ENCODE results near the gene NPEPL1.

Gene NPEPL1

GRCh38 chr20:58677079-58677604 is 15.5 kb upstream of the NPEPL1 start:
- TF ChIP-seq NFIC (IDR thresholded peaks at IDR 0.05) (no peak), EGR1 (IDR thresholded peaks at IDR 0.05) (no peak), TCF12 (IDR thresholded peaks at IDR 0.05; ENCODE audit: low read depth) (no peak)

GRCh38 chr20:58677808-58678207 is 14.8 kb upstream of the NPEPL1 start:
- no peak for TF ChIP-seq ZBTB7A (IDR thresholded peaks at IDR 0.05; ENCODE audit: low read depth)
- TF ChIP-seq YY1 (IDR thresholded peaks at IDR 0.05; ENCODE audit: low read depth): no peak
- TF ChIP-seq CEBPB (IDR thresholded peaks at IDR 0.05): no peak
- no peak for TF ChIP-seq NFIC (IDR thresholded peaks at IDR 0.05)
- TF ChIP-seq TEAD4 (IDR thresholded peaks at IDR 0.05): no peak
- no peak for TF ChIP-seq USF1 (IDR thresholded peaks at IDR 0.05)

- TF ChIP-seq RAD21 (IDR thresholded peaks at IDR 0.05; ENCODE audit: low read depth) (no peak), REST (IDR thresholded peaks at IDR 0.05; ENCODE audit: low read depth) (no peak), USF1 (IDR thresholded peaks at IDR 0.05) (no peak), TAF1 (IDR thresholded peaks at IDR 0.05; ENCODE audit: low read depth) (no peak), EGR1 (IDR thresholded peaks at IDR 0.05) (no peak), EP300 (IDR thresholded peaks at IDR 0.05; ENCODE audit: borderline replicate concordance) (no peak), ZBTB7A (IDR thresholded peaks at IDR 0.05; ENCODE audit: low read depth) (no peak), TCF12 (IDR thresholded peaks at IDR 0.05; ENCODE audit: low read depth) (no peak), YY1 (IDR thresholded peaks at IDR 0.05; ENCODE audit: low read depth) (no peak), TEAD4 (IDR thresholded peaks at IDR 0.05) (no peak), CEBPB (IDR thresholded peaks at IDR 0.05) (no peak), NFIC (IDR thresholded peaks at IDR 0.05) (no peak), CREB1 (IDR thresholded peaks at IDR 0.05; ENCODE audit: low read depth) (no peak), FOXM1 (IDR thresholded peaks at IDR 0.05; ENCODE audit: borderline replicate concordance, low read depth) (no peak), MAX (IDR thresholded peaks at IDR 0.05) (no peak)
Measured at GRCh38 chr20:58678806-58679205, 13.8 kb upstream of the NPEPL1 start.

- TF ChIP-seq MAX (IDR thresholded peaks at IDR 0.05): no peak
- TF ChIP-seq TEAD4 (IDR thresholded peaks at IDR 0.05): no peak
- TF ChIP-seq REST (IDR thresholded peaks at IDR 0.05; ENCODE audit: low read depth): no peak
- TF ChIP-seq ZBTB7A (IDR thresholded peaks at IDR 0.05; ENCODE audit: low read depth): no peak
- TF ChIP-seq YY1 (IDR thresholded peaks at IDR 0.05; ENCODE audit: low read depth): no peak
- TF ChIP-seq EGR1 (IDR thresholded peaks at IDR 0.05): no peak
- TF ChIP-seq TCF12 (IDR thresholded peaks at IDR 0.05; ENCODE audit: low read depth): no peak
- no peak for TF ChIP-seq NFIC (IDR thresholded peaks at IDR 0.05)
- no peak for TF ChIP-seq TAF1 (IDR thresholded peaks at IDR 0.05; ENCODE audit: low read depth)
- TF ChIP-seq EP300 (IDR thresholded peaks at IDR 0.05; ENCODE audit: borderline replicate concordance): no peak
- no peak for TF ChIP-seq CREB1 (IDR thresholded peaks at IDR 0.05; ENCODE audit: low read depth)
Measured at GRCh38 chr20:58682656-58683531, 9.7 kb upstream of the NPEPL1 start.

GRCh38 chr20:58684291-58684690 is 8.3 kb upstream of the NPEPL1 start:
- TF ChIP-seq REST (IDR thresholded peaks at IDR 0.05; ENCODE audit: low read depth): no peak
- TF ChIP-seq NFIC (IDR thresholded peaks at IDR 0.05): no peak
- TF ChIP-seq RAD21 (IDR thresholded peaks at IDR 0.05; ENCODE audit: low read depth): no peak
- TF ChIP-seq TCF12 (IDR thresholded peaks at IDR 0.05; ENCODE audit: low read depth): no peak
- TF ChIP-seq EP300 (IDR thresholded peaks at IDR 0.05; ENCODE audit: borderline replicate concordance): no peak
- TF ChIP-seq USF1 (IDR thresholded peaks at IDR 0.05): no peak
- no peak for TF ChIP-seq TAF1 (IDR thresholded peaks at IDR 0.05; ENCODE audit: low read depth)
- TF ChIP-seq ZBTB7A (IDR thresholded peaks at IDR 0.05; ENCODE audit: low read depth): no peak
